HepG2 (cell line): Measurements from ENCODE around the gene IFNAR1.

Experiments
- EP300 ChIP-seq, 3 experiments: sonication (generic) in 1 of 3; formaldehyde crosslinking in 1 of 3; IDR thresholded peaks; 2 replicates each; pipeline versions ENCODE4 v1.5.1 to v1.6.1; 2011 to 2020; ENCODE audit warnings: low read depth in 2 of 3, low read length in 2 of 3, borderline replicate concordance in 1 of 3, improper control_type of control experiment in 1 of 3, mild to moderate bottlenecking in 1 of 3, missing genetic modification reagents in 1 of 3, moderate library complexity in 1 of 3
- KAT2B ChIP-seq: fragments of 150-350 bp; IDR thresholded peaks from 2 replicates; pipeline ENCODE4 v1.6.1; 2014; ENCODE audit warnings: low read depth, low read length, borderline replicate concordance
- POLR2A ChIP-seq, 2 experiments: IDR thresholded peaks; 2 replicates each; pipeline ENCODE4 v1.6.1; 2011; ENCODE audit warnings: low read depth in 2 of 2, low read length in 2 of 2, mild to moderate bottlenecking in 1 of 2, moderate library complexity in 1 of 2; ENCODE audit not compliant: insufficient read depth in 1 of 2
- ZNF274 ChIP-seq: sonication (generic); formaldehyde crosslinking; IDR thresholded peaks from 2 replicates; pipeline ENCODE4 v1.5.1; 2020; ENCODE audit warnings: mild to moderate bottlenecking, missing genetic modification reagents
- ZNF766 ChIP-seq: sonication (generic); formaldehyde crosslinking; IDR thresholded peaks from 2 replicates; pipeline ENCODE4 v1.5.0; 2020; ENCODE audit warnings: missing genetic modification reagents, borderline replicate concordance
- TF ChIP-seq, protein P1 (sequence below): sonication (generic); formaldehyde crosslinking; IDR thresholded peaks from 2 replicates; pipeline ENCODE4 v1.5.0; 2020; ENCODE audit warnings: mild to moderate bottlenecking, missing genetic modification reagents, moderate library complexity
- TF ChIP-seq, protein P2 (sequence below): sonication (generic); formaldehyde crosslinking; IDR thresholded peaks from 2 replicates; pipeline ENCODE4 v1.8.1; 2023; ENCODE audit warnings: mild to moderate bottlenecking, inconsistent platforms, moderate library complexity, missing genetic modification reagents, borderline replicate concordance

DNA sequence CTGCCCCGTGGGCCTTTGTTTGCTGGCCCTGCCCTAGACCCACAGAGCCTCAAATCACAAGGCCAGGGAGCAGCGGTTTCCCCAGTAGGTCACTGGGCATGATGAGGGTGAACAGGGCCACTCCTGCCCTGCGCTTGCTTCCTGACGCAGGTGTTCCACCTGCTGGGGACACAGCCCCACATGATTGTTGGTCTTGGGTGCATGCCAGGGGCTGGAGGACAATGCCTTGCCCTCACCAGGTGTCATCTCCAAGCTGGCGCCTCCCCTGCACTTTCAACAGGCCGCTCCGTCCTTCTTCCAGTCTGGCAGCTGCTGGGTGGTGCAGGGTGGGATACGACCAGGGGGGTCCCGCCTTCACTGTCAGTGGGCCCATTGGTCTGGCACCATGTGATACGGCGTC is 34.3 kb upstream of the IFNAR1 start:
- TF ChIP-seq POLR2A (IDR thresholded peaks at IDR 0.05; ENCODE audit: insufficient read depth in 1 of 2, low read depth in 2 of 2, low read length in 2 of 2) (no peak), EP300 (IDR thresholded peaks at IDR 0.05; ENCODE audit: low read depth in 2 of 2, low read length in 2 of 2) (no peak), EP300 (CRISPR knock-in tag; IDR thresholded peaks at IDR 0.05; ENCODE audit: borderline replicate concordance) (no peak), ZNF274 (CRISPR knock-in tag) (no peak), ZNF766 (CRISPR knock-in tag) (no peak), KAT2B (no peak)
- TF ChIP-seq, protein P1, sequence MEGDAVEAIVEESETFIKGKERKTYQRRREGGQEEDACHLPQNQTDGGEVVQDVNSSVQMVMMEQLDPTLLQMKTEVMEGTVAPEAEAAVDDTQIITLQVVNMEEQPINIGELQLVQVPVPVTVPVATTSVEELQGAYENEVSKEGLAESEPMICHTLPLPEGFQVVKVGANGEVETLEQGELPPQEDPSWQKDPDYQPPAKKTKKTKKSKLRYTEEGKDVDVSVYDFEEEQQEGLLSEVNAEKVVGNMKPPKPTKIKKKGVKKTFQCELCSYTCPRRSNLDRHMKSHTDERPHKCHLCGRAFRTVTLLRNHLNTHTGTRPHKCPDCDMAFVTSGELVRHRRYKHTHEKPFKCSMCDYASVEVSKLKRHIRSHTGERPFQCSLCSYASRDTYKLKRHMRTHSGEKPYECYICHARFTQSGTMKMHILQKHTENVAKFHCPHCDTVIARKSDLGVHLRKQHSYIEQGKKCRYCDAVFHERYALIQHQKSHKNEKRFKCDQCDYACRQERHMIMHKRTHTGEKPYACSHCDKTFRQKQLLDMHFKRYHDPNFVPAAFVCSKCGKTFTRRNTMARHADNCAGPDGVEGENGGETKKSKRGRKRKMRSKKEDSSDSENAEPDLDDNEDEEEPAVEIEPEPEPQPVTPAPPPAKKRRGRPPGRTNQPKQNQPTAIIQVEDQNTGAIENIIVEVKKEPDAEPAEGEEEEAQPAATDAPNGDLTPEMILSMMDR: no peak
- TF ChIP-seq, protein P2, sequence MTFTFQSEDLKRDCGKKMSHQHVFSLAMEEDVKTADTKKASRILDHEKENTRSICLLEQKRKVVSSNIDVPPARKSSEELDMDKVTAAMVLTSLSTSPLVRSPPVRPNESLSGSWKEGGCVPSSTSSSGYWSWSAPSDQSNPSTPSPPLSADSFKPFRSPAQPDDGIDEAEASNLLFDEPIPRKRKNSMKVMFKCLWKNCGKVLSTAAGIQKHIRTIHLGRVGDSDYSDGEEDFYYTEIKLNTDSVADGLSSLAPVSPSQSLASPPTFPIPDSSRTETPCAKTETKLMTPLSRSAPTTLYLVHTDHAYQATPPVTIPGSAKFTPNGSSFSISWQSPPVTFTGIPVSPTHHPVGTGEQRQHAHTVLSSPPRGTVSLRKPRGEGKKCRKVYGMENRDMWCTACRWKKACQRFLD (CRISPR knock-in tag): no peak
